Loucy (cell line): ENCODE measurements around the gene SNRNP200.
"Not testable (repeated sequence)": the region's sequence is repeated elsewhere in the genome, so short reads cannot be mapped to it uniquely, and the experiment has no call there.

Source experiments
- H2AFZ ChIP-seq: fragments of 200-600 bp; sonication (generic); 2 replicates; pipeline ENCODE4 v1.6.0; 2016; ENCODE audit warnings: antibody characterized with exemption, mild to moderate bottlenecking, low read length, moderate library complexity
- H3F3A ChIP-seq: fragments of 200-600 bp; 2 replicates; pipeline ENCODE4 v1.6.0; 2016; ENCODE audit warnings: antibody characterized with exemption, low read depth, mild to moderate bottlenecking
- H3K27me3 ChIP-seq: fragments of 200-600 bp; sonication (generic); 2 replicates; pipeline ENCODE4 v1.6.1; 2014; ENCODE audit warnings: low read length, mild to moderate bottlenecking; ENCODE audit not compliant: insufficient read depth, poor library complexity, severe bottlenecking
- H3K36me3 ChIP-seq: fragments of 200-600 bp; sonication (generic); 2 replicates; pipeline ENCODE4 v1.6.1; 2016; ENCODE audit warnings: low read length; ENCODE audit not compliant: insufficient read depth
- H3K4me1 ChIP-seq: fragments of 200-600 bp; sonication (generic); 2 replicates; pipeline ENCODE4 v1.5.1; 2014; ENCODE audit warnings: low read length, mild to moderate bottlenecking; ENCODE audit not compliant: insufficient read depth, poor library complexity, severe bottlenecking
- H3K4me2 ChIP-seq: fragments of 200-600 bp; sonication (generic); 2 replicates; pipeline ENCODE4 v1.6.0; 2014; ENCODE audit warnings: antibody characterized with exemption, low read length, low read depth, mild to moderate bottlenecking; ENCODE audit not compliant: poor library complexity, severe bottlenecking
- H3K4me3 ChIP-seq: fragments of 200-600 bp; sonication (generic); 2 replicates; pipeline ENCODE4 v1.5.1; 2014; ENCODE audit warnings: low read length, mild to moderate bottlenecking, mixed read lengths; ENCODE audit not compliant: poor library complexity, severe bottlenecking
- H3K79me2 ChIP-seq: fragments of 200-600 bp; sonication (generic); 2 replicates; pipeline ENCODE4 v1.6.1; 2014; ENCODE audit warnings: low read length; ENCODE audit not compliant: insufficient read depth
- H3K9ac ChIP-seq: fragments of 200-600 bp; sonication (generic); 2 replicates; pipeline ENCODE4 v1.6.0; 2014; ENCODE audit warnings: mild to moderate bottlenecking, low read depth, low read length, moderate library complexity; ENCODE audit not compliant: poor library complexity, severe bottlenecking
- H3K9me2 ChIP-seq: fragments of 200-600 bp; sonication (generic); replicated peaks from 2 replicates; pipeline ENCODE4 v1.6.1; 2016; ENCODE audit warnings: low read depth, low read length, mixed read lengths
- H3K9me3 ChIP-seq: fragments of 200-600 bp; sonication (generic); 2 replicates; pipeline ENCODE4 v1.6.1; 2014; ENCODE audit warnings: mild to moderate bottlenecking, antibody characterized with exemption, low read length, low read depth; ENCODE audit not compliant: insufficient read depth
- H4K20me1 ChIP-seq: fragments of 200-600 bp; sonication (generic); 2 replicates; pipeline ENCODE4 v1.6.0; 2014; ENCODE audit warnings: antibody characterized with exemption, low read length, mild to moderate bottlenecking; ENCODE audit not compliant: insufficient read depth, poor library complexity, severe bottlenecking
- EZH2phosphoT487 ChIP-seq: fragments of 200-600 bp; IDR thresholded peaks from 2 replicates; pipeline ENCODE4 v1.6.1; 2018; ENCODE audit warnings: antibody characterized with exemption, mild to moderate bottlenecking, moderate library complexity, borderline replicate concordance
- TF ChIP-seq, protein P1 (sequence below): fragments of 200-600 bp; sonication (generic); conservative IDR thresholded peaks from 2 replicates; pipeline ENCODE4 v1.5.1; 2014; ENCODE audit warnings: mild to moderate bottlenecking, antibody characterized with exemption, low read length

SNRNP200 gene

GRCh38 chr2:96258166-96259022 lies 47.0 kb downstream of the SNRNP200 start:
- no peak for TF ChIP-seq EZH2phosphoT487
- TF ChIP-seq, protein P1, sequence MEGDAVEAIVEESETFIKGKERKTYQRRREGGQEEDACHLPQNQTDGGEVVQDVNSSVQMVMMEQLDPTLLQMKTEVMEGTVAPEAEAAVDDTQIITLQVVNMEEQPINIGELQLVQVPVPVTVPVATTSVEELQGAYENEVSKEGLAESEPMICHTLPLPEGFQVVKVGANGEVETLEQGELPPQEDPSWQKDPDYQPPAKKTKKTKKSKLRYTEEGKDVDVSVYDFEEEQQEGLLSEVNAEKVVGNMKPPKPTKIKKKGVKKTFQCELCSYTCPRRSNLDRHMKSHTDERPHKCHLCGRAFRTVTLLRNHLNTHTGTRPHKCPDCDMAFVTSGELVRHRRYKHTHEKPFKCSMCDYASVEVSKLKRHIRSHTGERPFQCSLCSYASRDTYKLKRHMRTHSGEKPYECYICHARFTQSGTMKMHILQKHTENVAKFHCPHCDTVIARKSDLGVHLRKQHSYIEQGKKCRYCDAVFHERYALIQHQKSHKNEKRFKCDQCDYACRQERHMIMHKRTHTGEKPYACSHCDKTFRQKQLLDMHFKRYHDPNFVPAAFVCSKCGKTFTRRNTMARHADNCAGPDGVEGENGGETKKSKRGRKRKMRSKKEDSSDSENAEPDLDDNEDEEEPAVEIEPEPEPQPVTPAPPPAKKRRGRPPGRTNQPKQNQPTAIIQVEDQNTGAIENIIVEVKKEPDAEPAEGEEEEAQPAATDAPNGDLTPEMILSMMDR, result no peak
- Histone ChIP-seq H3K4me3 (no peak overlapping the region), H3K79me2 (peaks cover 58% of the 10 kb centered on the region), H4K20me1 (peaks cover 13% of the 10 kb centered on the region), H2AFZ (no peak overlapping the region), H3K9me3 (no peaks in the 10 kb centered on the region), H3K4me2 (no peak overlapping the region), H3K9me2 (no peaks in the 10 kb centered on the region), H3K4me1 (peaks cover 40% of the 10 kb centered on the region), H3K9ac (peak overlapping the region; percentile 14), H3K36me3 (peaks cover 34% of the 10 kb centered on the region; the same call in 1 of the 2 replicates), H3F3A (no peaks in the 10 kb centered on the region), H3K27me3 (no peaks in the 10 kb centered on the region)

DNA sequence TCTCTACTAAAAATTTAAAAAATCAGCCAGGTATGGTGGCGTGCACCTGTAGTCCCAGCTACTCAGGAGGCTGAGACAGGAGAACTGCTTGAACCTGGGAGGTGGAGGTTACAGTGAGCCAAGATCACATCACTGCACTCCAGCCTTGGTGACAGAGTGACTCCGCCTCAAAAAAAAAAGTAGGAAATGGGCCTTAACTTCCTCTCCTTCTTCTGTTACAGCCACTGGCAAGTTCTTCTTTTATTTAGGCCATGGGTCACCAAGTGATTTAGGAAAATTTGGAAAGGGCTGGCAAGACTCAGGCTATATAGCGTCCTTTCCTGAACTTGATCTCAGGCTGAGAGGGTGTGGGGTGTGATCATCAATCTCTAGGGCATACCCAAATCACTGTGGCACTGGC lies 47.6 kb downstream of the SNRNP200 start:
- not testable (repeated sequence) for H3F3A ChIP-seq, H3K9me2 ChIP-seq, H3K9me3 ChIP-seq, H2AFZ ChIP-seq, H3K4me3 ChIP-seq, H3K4me2 ChIP-seq, H3K27me3 ChIP-seq
- peak overlapping the region; percentile 14 for H3K9ac ChIP-seq
- H3K36me3 ChIP-seq, result peaks cover 41% of the 10 kb centered on the region; the same call in 1 of the 2 replicates
- H4K20me1 ChIP-seq, result peaks cover 12% of the 10 kb centered on the region
- H3K79me2 ChIP-seq, result peaks cover 53% of the 10 kb centered on the region
- H3K4me1 ChIP-seq, result peaks cover 40% of the 10 kb centered on the region

DNA sequence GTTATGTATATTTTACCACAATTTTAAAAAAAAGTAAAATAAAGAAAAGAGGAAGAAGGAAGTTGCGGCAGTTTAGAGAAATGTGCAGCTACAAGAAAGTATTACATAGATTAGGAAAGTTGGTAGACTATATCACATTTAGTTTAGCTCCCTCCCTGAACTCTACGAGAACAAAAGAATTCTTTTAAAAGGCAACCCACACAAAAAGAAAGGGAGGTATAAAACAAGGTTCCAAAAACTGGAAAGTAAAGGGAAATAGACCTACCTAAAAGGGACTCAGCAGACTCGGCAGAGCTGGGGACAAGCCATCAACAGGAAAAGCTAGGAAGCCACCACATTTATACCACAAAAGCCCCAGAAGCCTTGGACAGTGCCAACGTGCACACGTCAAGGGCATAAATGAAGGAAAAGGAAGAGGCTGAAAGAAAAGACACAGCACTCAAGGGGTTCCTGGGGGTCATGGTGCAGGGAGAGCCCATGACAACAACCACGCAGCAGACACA lies 48.7 kb downstream of the SNRNP200 start:
- Histone ChIP-seq H2AFZ (no peak overlapping the region), H3K4me1 (peaks cover 38% of the 10 kb centered on the region), H3K27me3 (no peaks in the 10 kb centered on the region), H3K9me2 (no peaks in the 10 kb centered on the region), H3K36me3 (peaks cover 49% of the 10 kb centered on the region; the same call in 1 of the 2 replicates), H3K9ac (no peak overlapping the region), H3K9me3 (no peaks in the 10 kb centered on the region), H4K20me1 (peaks cover 9% of the 10 kb centered on the region), H3K4me3 (no peak overlapping the region), H3K79me2 (peaks cover 43% of the 10 kb centered on the region), H3F3A (no peaks in the 10 kb centered on the region), H3K4me2 (peak overlapping the region; percentile 37)
- TF ChIP-seq, protein P1, result no peak
- no peak for TF ChIP-seq EZH2phosphoT487
